Ovary (tissue), 9 donors: ENCODE measurements around the gene TRAF1. TPM values are rescaled to one million over a fixed set of nuclear protein-coding genes. Genes with fewer than 3 reads are reported as not detected.
A peak's percentile ranks its signal among the peaks of the same experiment; 100 is the strongest.

Experiments used
- DNase-seq, 5 donors: peaks; one replicate each; pipeline ENCODE4 v3.0.0-alpha.2; 2019 to 2020
- H3K27ac ChIP-seq, 2 donors: fragments of 200-600 bp; one replicate each; pipeline versions ENCODE4 v1.5.1 to v1.8.0; 2019 to 2022
- H3K27me3 ChIP-seq: fragments of 200-600 bp; one replicate; pipeline ENCODE4 v1.8.0; 2022
- H3K36me3 ChIP-seq: fragments of 200-600 bp; sonication (generic); one replicate; pipeline ENCODE4 v1.5.1; 2019
- H3K4me1 ChIP-seq: one replicate; pipeline ENCODE4 v1.8.1; 2013; ENCODE audit warnings: mild to moderate bottlenecking, moderate library complexity; ENCODE audit not compliant: insufficient read depth
- H3K4me3 ChIP-seq: fragments of 200-600 bp; sonication (generic); one replicate; pipeline ENCODE4 v1.5.1; 2017
- H3K9me3 ChIP-seq, 2 donors: fragments of 200-600 bp in 1 of 2; sonication (generic) in 1 of 2; one replicate each; pipeline versions ENCODE4 v1.5.1 to v1.8.1; 2013 to 2019; ENCODE audit warnings: mild to moderate bottlenecking in 1 of 2, moderate library complexity in 1 of 2
- EP300 ChIP-seq: sonication (generic); formaldehyde crosslinking; IDR thresholded peaks from one replicate; pipeline ENCODE4 v1.6.1; 2017; ENCODE audit warnings: antibody characterized with exemption
- POLR2A ChIP-seq: fragments of 450-650 bp; IDR thresholded peaks from one replicate; pipeline ENCODE4 v1.6.1; 2017; ENCODE audit warnings: antibody characterized with exemption, mild to moderate bottlenecking, moderate library complexity
- WGBS, 3 donors: extraction: QIAGEN DNeasy Blood & Tissue Kit in 1 of 3; methylation state at CpG; one replicate each; pipeline versions ENCODE4 v1.1.5 to v1.1.7; 2013 to 2017; 5-methylcytosine and 5-hydroxymethylcytosine counted together
- intact Hi-C, 4 donors: fragments of 100-400 bp; cut with DNase I; formaldehyde crosslinking; loops; one replicate each; pipeline versions ENCODE4 v1.11.0 to v1.15.1; 2022 to 2023
- polyA plus RNA-seq, 2 donors: library from polyadenylated mRNA; stranded (reverse); fragments of 200-250 nt in 1 of 2; fragments of 350-450 nt in 1 of 2; fragmentation: Illumina TruSeq in 1 of 2; extraction: RNeasy Lipid Tissue Mini Kit (QIAGEN cat#74804) in 1 of 2; gene quantifications; one replicate each; pipeline ENCODE4 v1.2.3, GENCODE V29; 2013 to 2014
- total RNA-seq, 7 donors: library from RNA; depleted of rRNA in 2 of 7; stranded (reverse); fragments of >200 nt in 2 of 7; fragmentation: NEBNext Ultra II Directional in 3 of 7; extraction: Animal tissue kit (Norgen Biotek cat#: 25700) in 3 of 7; gene quantifications; one replicate each; pipeline versions ENCODE4 v1.1.0 to v1.2.4, GENCODE V29; 2016 to 2023
- TF ChIP-seq, protein P1 (sequence below), 3 donors: fragments of 450-650 bp in 2 of 3; fragments of 200-600 bp in 1 of 3; IDR thresholded peaks; one replicate each; pipeline versions ENCODE4 v1.5.1 to v1.8.0; 2016 to 2022; ENCODE audit warnings: antibody characterized with exemption in 3 of 3, mild to moderate bottlenecking in 1 of 3
- donor health status: DM: no; HTN: no; CAD: no; lungs with moderate emphysema.
- donor health status: DM: no; HTN: no; CAD: no.
- donor health status: Bipolar disorder and iron deficiency.
- donor health status: DM: yes; HTN: yes; CAD: no.
- donor health status: DM: no; HTN: no; CAD: no.
- donor health status: DM: yes; HTN: yes; CAD: no.

The TRAF1 gene
- total and polyA plus RNA-seq, 9 donors, result 4.1 to 9.4 (median 5.5) TPM

DNA sequence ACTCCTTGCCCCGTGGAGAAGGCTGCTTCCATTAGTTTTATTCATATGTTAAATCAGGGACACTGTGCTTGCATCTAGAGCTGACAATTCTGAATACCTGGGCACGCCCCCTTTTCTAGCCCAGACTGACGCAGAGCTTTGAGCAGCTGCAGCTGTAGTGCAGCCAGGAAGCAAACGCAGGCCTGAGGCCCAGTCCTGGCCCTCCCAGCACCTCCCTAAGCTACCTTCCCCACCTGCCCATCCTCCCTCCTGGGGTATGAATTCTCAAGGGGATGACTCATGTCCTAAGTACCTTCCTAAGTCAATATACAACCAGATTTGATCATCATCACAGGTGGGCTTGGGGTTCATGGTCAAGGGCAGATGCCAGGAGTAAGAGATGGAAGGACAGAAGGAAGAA is 53.1 kb downstream of the TRAF1 start:
- no peak for DNase-seq
- TF ChIP-seq, protein P1, sequence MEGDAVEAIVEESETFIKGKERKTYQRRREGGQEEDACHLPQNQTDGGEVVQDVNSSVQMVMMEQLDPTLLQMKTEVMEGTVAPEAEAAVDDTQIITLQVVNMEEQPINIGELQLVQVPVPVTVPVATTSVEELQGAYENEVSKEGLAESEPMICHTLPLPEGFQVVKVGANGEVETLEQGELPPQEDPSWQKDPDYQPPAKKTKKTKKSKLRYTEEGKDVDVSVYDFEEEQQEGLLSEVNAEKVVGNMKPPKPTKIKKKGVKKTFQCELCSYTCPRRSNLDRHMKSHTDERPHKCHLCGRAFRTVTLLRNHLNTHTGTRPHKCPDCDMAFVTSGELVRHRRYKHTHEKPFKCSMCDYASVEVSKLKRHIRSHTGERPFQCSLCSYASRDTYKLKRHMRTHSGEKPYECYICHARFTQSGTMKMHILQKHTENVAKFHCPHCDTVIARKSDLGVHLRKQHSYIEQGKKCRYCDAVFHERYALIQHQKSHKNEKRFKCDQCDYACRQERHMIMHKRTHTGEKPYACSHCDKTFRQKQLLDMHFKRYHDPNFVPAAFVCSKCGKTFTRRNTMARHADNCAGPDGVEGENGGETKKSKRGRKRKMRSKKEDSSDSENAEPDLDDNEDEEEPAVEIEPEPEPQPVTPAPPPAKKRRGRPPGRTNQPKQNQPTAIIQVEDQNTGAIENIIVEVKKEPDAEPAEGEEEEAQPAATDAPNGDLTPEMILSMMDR (IDR thresholded peaks at IDR 0.05), result no peak
- TF ChIP-seq EP300, result no peak
- TF ChIP-seq POLR2A, result no peak
- peaks cover 4% of the 10 kb centered on the region for H3K4me1 ChIP-seq
- H3K4me3 ChIP-seq, result no peak overlapping the region
- intact Hi-C loops, result loop anchor here in 2 of 4 donors (10.0 kb wide), 2 partner anchors 61 to 191 kb away; no protein-coding TSS in a partner anchor
- no peaks in the 10 kb centered on the region for H3K36me3 ChIP-seq
- 74 to 80% (median 75%) methylated on average over 4 of the region's 4 CpGs for WGBS, 3 donors
- no peaks in the 10 kb centered on the region for H3K27me3 ChIP-seq
- no peak overlapping the region for H3K27ac ChIP-seq
- H3K9me3 ChIP-seq, result no peaks in the 10 kb centered on the region

DNA sequence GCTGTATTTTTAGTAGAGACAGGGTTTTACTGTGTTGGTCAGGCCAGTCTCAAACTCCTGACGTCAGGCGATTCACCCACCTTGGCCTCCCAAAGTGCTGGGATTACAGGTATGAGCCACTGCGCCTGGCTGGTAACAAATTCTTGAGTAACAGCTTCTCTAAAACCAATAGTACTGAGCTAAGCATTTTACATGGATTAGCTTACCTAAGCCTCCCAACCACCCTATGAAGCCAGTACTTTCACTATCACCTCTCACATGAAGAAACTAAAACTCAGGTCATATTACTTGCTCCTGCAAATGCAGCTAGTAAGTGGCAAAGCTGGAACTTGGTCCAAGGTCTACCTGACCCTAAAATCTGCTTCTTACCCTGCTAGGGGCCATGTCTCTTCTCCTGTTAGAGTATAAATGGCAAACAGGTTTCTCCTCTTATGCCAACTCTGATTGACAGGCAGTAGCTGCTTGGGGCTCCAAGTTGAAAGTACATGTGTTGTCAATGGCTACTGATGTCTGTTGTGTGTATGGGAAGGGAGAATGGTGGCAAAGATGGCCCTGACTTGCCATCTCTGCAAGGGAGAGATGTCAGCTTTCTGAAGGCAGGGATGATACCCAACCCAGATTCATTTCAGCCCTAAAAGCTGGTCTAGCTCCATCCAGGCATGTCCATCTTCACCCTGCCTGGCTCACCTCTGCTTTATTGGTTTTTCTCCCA is 53.6 kb downstream of the TRAF1 start:
- 94 to 98% (median 94%) methylated on average over 3 of the region's 3 CpGs for WGBS, 3 donors
- Histone ChIP-seq H3K4me1 (peaks cover 6% of the 10 kb centered on the region), H3K36me3 (no peaks in the 10 kb centered on the region), H3K4me3 (no peak overlapping the region), H3K27me3 (no peaks in the 10 kb centered on the region), H3K9me3 (no peaks in the 10 kb centered on the region), H3K27ac (no peak overlapping the region)
- intact Hi-C loops, result loop anchor here in 2 of 4 donors (10.0 kb wide), 2 partner anchors 62 to 192 kb away; no protein-coding TSS in a partner anchor
- no peak for DNase-seq
- TF ChIP-seq, protein P1 (IDR thresholded peaks at IDR 0.05), result no peak
- no peak for TF ChIP-seq POLR2A
- no peak for TF ChIP-seq EP300

DNA sequence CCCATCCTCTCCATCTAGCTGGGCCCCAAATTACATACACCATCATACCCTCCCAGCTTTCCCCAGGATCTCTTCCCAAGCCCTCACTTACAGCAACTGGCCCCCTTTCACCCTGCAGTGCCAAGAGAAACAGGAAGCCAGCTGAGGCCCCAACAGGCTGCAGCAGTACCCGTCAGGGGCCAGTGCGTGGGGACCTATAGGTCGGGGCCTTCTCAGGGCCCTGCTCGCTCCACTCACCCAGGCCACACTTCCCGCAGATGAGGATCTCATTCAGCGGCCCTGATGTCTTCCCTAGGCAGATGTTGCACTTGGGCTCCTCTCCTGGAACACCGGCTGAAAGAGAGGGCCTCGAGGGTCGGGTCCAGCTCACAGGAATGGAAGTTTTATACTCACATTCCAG is 56.4 kb downstream of the TRAF1 start:
- intact Hi-C loops, result loop anchor here in 2 of 4 donors (10.0 kb wide), 2 partner anchors 65 to 195 kb away; no protein-coding TSS in a partner anchor
- Histone ChIP-seq H3K36me3 (no peaks in the 10 kb centered on the region), H3K27me3 (no peaks in the 10 kb centered on the region), H3K4me1 (peaks cover 6% of the 10 kb centered on the region), H3K9me3 (no peaks in the 10 kb centered on the region), H3K27ac (no peak overlapping the region), H3K4me3 (no peak overlapping the region)
- TF ChIP-seq EP300 (no peak), POLR2A (no peak)
- TF ChIP-seq, protein P1 (IDR thresholded peaks at IDR 0.05), result no peak
- WGBS, 3 donors, result 78 to 90% (median 90%) methylated on average over 9 of the region's 9 CpGs
- peak in 1 of 5 donors; percentile 38 for DNase-seq

DNA sequence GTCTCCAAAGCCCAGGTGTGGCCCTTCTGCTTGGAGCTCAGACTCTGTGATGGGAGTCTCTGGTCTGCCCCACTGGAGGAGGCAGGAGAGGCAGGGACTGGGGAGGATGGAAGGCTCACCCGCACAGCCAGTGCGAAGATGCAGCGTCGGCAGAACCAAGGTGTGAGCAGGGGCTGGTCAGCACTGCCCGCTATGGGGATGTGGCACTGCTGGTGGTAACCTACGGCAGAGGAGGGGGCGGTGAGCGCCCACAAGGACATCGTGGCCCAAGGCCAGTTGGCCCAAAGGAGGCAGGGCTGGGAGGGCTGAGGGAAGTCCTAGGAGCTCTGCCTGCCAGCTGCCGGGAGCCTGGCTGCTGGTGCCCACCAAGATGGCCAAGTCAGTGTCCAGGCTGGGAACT is 56.9 kb downstream of the TRAF1 start:
- H3K4me3 ChIP-seq, result no peak overlapping the region
- H3K27me3 ChIP-seq, result no peaks in the 10 kb centered on the region
- no peaks in the 10 kb centered on the region for H3K36me3 ChIP-seq
- DNase-seq, result peak in 4 of 5 donors; percentile 39 to 64 (median 64)
- no peaks in the 10 kb centered on the region for H3K9me3 ChIP-seq
- 85 to 88% (median 87%) methylated on average over 10 of the region's 10 CpGs for WGBS, 3 donors
- intact Hi-C loops, result loop anchor here in 3 of 4 donors (2.0 to 10.0 kb wide), 4 partner anchors 65 to 208 kb away; no protein-coding TSS in a partner anchor
- H3K4me1 ChIP-seq, result peaks cover 6% of the 10 kb centered on the region
- H3K27ac ChIP-seq, result peak overlapping the region; percentile 54 to 82
- no peak for TF ChIP-seq EP300
- TF ChIP-seq, protein P1 (IDR thresholded peaks at IDR 0.05), result no peak
- no peak for TF ChIP-seq POLR2A
